Measurements from ENCODE around the gene DDR2.

The DDR2 gene

GRCh38 chr1:162671664-162672410 is 39.6 kb downstream of the DDR2 start:
- no peak for DNase-seq (ENCODE audit: insufficient read length, low spot score)
- no peak for FAIRE-seq
- TF ChIP-seq CTCF (IDR thresholded peaks at IDR 0.05; ENCODE audit: insufficient read depth, missing control alignments): no peak

GRCh38 chr1:162672622-162673260 is 40.5 kb downstream of the DDR2 start:
- no peak for TF ChIP-seq CTCF (IDR thresholded peaks at IDR 0.05; ENCODE audit: insufficient read depth, missing control alignments)
- FAIRE-seq (no peak), DNase-seq (ENCODE audit: insufficient read length, low spot score) (no peak)

- no peak for FAIRE-seq
These were observed 41.9 kb downstream of the DDR2 start for GRCh38 chr1:162674034-162674608.

GRCh38 chr1:162676087-162676486 is 43.8 kb downstream of the DDR2 start:
- DNase-seq (ENCODE audit: insufficient read length, low spot score) (no peak), FAIRE-seq (no peak)
- no peak for TF ChIP-seq CTCF (IDR thresholded peaks at IDR 0.05; ENCODE audit: insufficient read depth, missing control alignments)

More at GRCh38 chr1:162674034-162674608, 41.9 kb downstream of the DDR2 start:
- no peak for TF ChIP-seq CTCF (IDR thresholded peaks at IDR 0.05; ENCODE audit: insufficient read depth, missing control alignments)
- DNase-seq (ENCODE audit: insufficient read length, low spot score): no peak

- TF ChIP-seq CTCF (IDR thresholded peaks at IDR 0.05; ENCODE audit: insufficient read depth, missing control alignments): no peak
- FAIRE-seq: no peak
- no peak for DNase-seq (ENCODE audit: insufficient read length, low spot score)
These were observed 44.5 kb downstream of the DDR2 start for GRCh38 chr1:162676750-162677149.

GRCh38 chr1:162677607-162678371 is 45.5 kb downstream of the DDR2 start:
- TF ChIP-seq CTCF (IDR thresholded peaks at IDR 0.05; ENCODE audit: insufficient read depth, missing control alignments): no peak
- DNase-seq (ENCODE audit: insufficient read length, low spot score) (no peak), FAIRE-seq (no peak)
